HepG2 (cell line): ENCODE results near the gene FYB2. TPM values are rescaled to one million over a fixed set of nuclear protein-coding genes. Genes with fewer than 3 reads are reported as not detected.

Source experiments
- ARNT2 ChIP-seq: sonication (generic); formaldehyde crosslinking; IDR thresholded peaks from 2 replicates; pipeline ENCODE4 v1.8.0; 2022; ENCODE audit warnings: mild to moderate bottlenecking, low read depth, missing genetic modification reagents, moderate library complexity
- CENPBD1 ChIP-seq: sonication (generic); formaldehyde crosslinking; IDR thresholded peaks from 2 replicates; pipeline ENCODE4 v1.8.0; 2022; ENCODE audit warnings: missing genetic modification reagents, low read depth, mild to moderate bottlenecking, borderline replicate concordance
- CTCF ChIP-seq: sonication (generic); formaldehyde crosslinking; IDR thresholded peaks from 2 replicates; pipeline ENCODE4 v1.5.0; 2020; ENCODE audit warnings: mild to moderate bottlenecking, missing genetic modification reagents, moderate library complexity
- EZH2 ChIP-seq: conservative IDR thresholded peaks from 2 replicates; pipeline ENCODE4 v1.6.1; 2012; ENCODE audit warnings: mild to moderate bottlenecking, low read depth, low read length, moderate library complexity
- HIC2 ChIP-seq: sonication (generic); formaldehyde crosslinking; IDR thresholded peaks from 2 replicates; pipeline ENCODE4 v1.9.0; 2022; ENCODE audit warnings: low read depth, missing genetic modification reagents
- HOXA5 ChIP-seq: sonication (generic); formaldehyde crosslinking; IDR thresholded peaks from 2 replicates; pipeline ENCODE4 v1.4.0; 2020; ENCODE audit warnings: missing genetic modification reagents
- JUND ChIP-seq: sonication (generic); formaldehyde crosslinking; IDR thresholded peaks from 2 replicates; pipeline ENCODE4 v1.8.0; 2022; ENCODE audit warnings: mild to moderate bottlenecking, missing genetic modification reagents
- KDM4B ChIP-seq: sonication (generic); formaldehyde crosslinking; IDR thresholded peaks from 2 replicates; pipeline ENCODE4 v1.4.0; 2020; ENCODE audit warnings: missing genetic modification reagents
- NFE2 ChIP-seq: sonication (generic); formaldehyde crosslinking; IDR thresholded peaks from 2 replicates; pipeline ENCODE4 v1.4.0; 2020; ENCODE audit warnings: missing genetic modification reagents
- NFIB ChIP-seq: sonication (generic); formaldehyde crosslinking; IDR thresholded peaks from 2 replicates; pipeline ENCODE4 v1.9.0; 2021; ENCODE audit warnings: missing genetic modification reagents, mild to moderate bottlenecking, borderline replicate concordance
- RARA ChIP-seq: IDR thresholded peaks from 2 replicates; pipeline ENCODE4 v1.6.1; 2016; ENCODE audit warnings: missing genetic modification reagents, missing compliant biosample characterization
- REPIN1 ChIP-seq: sonication (generic); formaldehyde crosslinking; IDR thresholded peaks from 2 replicates; pipeline ENCODE4 v1.8.0; 2022; ENCODE audit warnings: missing genetic modification reagents, low read depth, mild to moderate bottlenecking, borderline replicate concordance
- TRAFD1 ChIP-seq: sonication (generic); formaldehyde crosslinking; IDR thresholded peaks from 2 replicates; pipeline ENCODE4 v1.5.1; 2020; ENCODE audit warnings: missing genetic modification reagents, mild to moderate bottlenecking, borderline replicate concordance
- ZBTB34 ChIP-seq: sonication (generic); formaldehyde crosslinking; IDR thresholded peaks from 2 replicates; pipeline ENCODE4 v1.8.0; 2022; ENCODE audit warnings: mild to moderate bottlenecking, missing genetic modification reagents
- ZNF20 ChIP-seq: sonication (generic); formaldehyde crosslinking; IDR thresholded peaks from 2 replicates; pipeline ENCODE4 v1.4.0; 2020; ENCODE audit warnings: mild to moderate bottlenecking, moderate library complexity, missing genetic modification reagents
- ZNF251 ChIP-seq: sonication (generic); formaldehyde crosslinking; IDR thresholded peaks from 2 replicates; pipeline ENCODE4 v1.9.0; 2021; ENCODE audit warnings: mild to moderate bottlenecking, missing genetic modification reagents
- ZNF580 ChIP-seq: IDR thresholded peaks from 2 replicates; pipeline ENCODE4 v1.6.1; 2016; ENCODE audit warnings: low read depth, borderline replicate concordance
- ZNF614 ChIP-seq: IDR thresholded peaks from 2 replicates; pipeline ENCODE4 v1.6.1; 2018; ENCODE audit warnings: missing biosample characterization, missing genetic modification reagents, inconsistent platforms, borderline replicate concordance
- polyA plus RNA-seq, 8 experiments: library from polyadenylated mRNA; depleted of rRNA in 3 of 8; stranded (reverse) in 7 of 8; unstranded in 1 of 8; fragments of >200 nt; fragmentation: Illumina TruSeq in 4 of 8; extraction: Trizol in 4 of 8; gene quantifications; 2 replicates each; pipeline versions ENCODE4 v1.2.1 to v1.2.3, GENCODE V29; 2011 to 2016; ENCODE audit warnings: low read depth in 4 of 8, missing spikeins in 1 of 8, mixed read lengths in 1 of 8; ENCODE audit not compliant: insufficient read depth in 1 of 8
- total RNA-seq, 5 experiments: library from RNA; depleted of rRNA; stranded (reverse); fragments of >200 nt; fragmentation: Illumina TruSeq; extraction: Trizol; gene quantifications; 2 replicates each; pipeline ENCODE4 v1.2.3, GENCODE V29; 2016; ENCODE audit warnings: low read depth in 1 of 5
- TF ChIP-seq, protein P1 (sequence below): sonication (generic); formaldehyde crosslinking; IDR thresholded peaks from 2 replicates; pipeline ENCODE4 v1.4.0; 2020; ENCODE audit warnings: missing genetic modification reagents, mild to moderate bottlenecking, borderline replicate concordance

Gene FYB2
- total and polyA plus RNA-seq, 2 of the 13 experiments (the other 11 are each of a cell fraction or from before 2014, with no cell fraction given), result 1.2 to 2.7 TPM

GRCh38 chr1:56688522-56689026 lies 130.6 kb downstream of the FYB2 start (continued):
- TF ChIP-seq ZBTB34 (CRISPR knock-in tag) (no peak), CTCF (CRISPR knock-in tag) (no peak), HOXA5 (no peak), ZNF251 (CRISPR knock-in tag) (no peak), CENPBD1 (CRISPR knock-in tag) (no peak), ZNF614 (CRISPR knock-in tag) (peak; percentile 81), JUND (peak; percentile 82), RARA (peak; percentile 88), REPIN1 (no peak), NFE2 (CRISPR knock-in tag) (no peak), ZNF580 (CRISPR knock-in tag) (no peak), ARNT2 (CRISPR knock-in tag) (no peak), NFIB (CRISPR knock-in tag) (no peak), HIC2 (CRISPR knock-in tag) (no peak), KDM4B (no peak), ZNF20 (CRISPR knock-in tag) (no peak), EZH2 (no peak), TRAFD1 (CRISPR knock-in tag) (no peak)
- TF ChIP-seq, protein P1, sequence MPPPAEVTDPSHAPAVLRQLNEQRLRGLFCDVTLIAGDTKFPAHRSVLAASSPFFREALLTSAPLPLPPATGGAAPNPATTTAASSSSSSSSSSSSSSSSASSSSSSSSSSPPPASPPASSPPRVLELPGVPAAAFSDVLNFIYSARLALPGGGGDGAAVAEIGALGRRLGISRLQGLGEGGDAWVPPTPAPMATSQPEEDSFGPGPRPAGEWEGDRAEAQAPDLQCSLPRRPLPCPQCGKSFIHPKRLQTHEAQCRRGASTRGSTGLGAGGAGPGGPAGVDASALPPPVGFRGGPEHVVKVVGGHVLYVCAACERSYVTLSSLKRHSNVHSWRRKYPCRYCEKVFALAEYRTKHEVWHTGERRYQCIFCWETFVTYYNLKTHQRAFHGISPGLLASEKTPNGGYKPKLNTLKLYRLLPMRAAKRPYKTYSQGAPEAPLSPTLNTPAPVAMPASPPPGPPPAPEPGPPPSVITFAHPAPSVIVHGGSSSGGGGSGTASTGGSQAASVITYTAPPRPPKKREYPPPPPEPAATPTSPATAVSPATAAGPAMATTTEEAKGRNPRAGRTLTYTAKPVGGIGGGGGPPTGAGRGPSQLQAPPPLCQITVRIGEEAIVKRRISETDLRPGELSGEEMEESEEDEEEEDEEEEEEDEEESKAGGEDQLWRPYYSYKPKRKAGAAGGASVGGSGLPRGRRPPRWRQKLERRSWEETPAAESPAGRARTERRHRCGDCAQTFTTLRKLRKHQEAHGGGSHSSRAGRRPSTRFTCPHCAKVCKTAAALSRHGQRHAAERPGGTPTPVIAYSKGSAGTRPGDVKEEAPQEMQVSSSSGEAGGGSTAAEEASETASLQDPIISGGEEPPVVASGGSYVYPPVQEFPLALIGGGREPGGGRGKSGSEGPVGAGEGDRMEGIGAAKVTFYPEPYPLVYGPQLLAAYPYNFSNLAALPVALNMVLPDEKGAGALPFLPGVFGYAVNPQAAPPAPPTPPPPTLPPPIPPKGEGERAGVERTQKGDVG (CRISPR knock-in tag), result no peak
